Uterus (tissue), 4 donors: Measurements from ENCODE around the gene NT5M. TPM values are rescaled to one million over a fixed set of nuclear protein-coding genes. Genes with fewer than 3 reads are reported as not detected.

Experiments
- DNase-seq, 2 donors: peaks; one replicate each; pipeline ENCODE4 v3.0.0-alpha.2; 2019 to 2020
- H3K27ac ChIP-seq, 2 donors: fragments of 200-600 bp; sonication (generic); 1 replicate in 1 of 2; 2 replicates in 1 of 2; pipeline ENCODE4 v1.5.1; 2016 to 2018
- H3K27me3 ChIP-seq, 2 donors: fragments of 200-600 bp; sonication (generic); one replicate each; pipeline ENCODE4 v1.5.1; 2018 to 2019; ENCODE audit warnings: control low read depth in 1 of 2
- H3K36me3 ChIP-seq, 2 donors: fragments of 200-600 bp; sonication (generic); one replicate each; pipeline ENCODE4 v1.5.1; 2019; ENCODE audit warnings: control low read depth in 1 of 2
- H3K4me1 ChIP-seq, 2 donors: fragments of 200-600 bp; sonication (generic); one replicate each; pipeline ENCODE4 v1.5.1; 2018 to 2019; ENCODE audit warnings: control low read depth in 1 of 2
- H3K4me3 ChIP-seq, 2 donors: fragments of 200-600 bp; sonication (generic); 1 replicate in 1 of 2; 2 replicates in 1 of 2; pipeline ENCODE4 v1.5.1; 2018 to 2019; ENCODE audit warnings: mild to moderate bottlenecking in 1 of 2
- H3K9me3 ChIP-seq, 2 donors: fragments of 200-600 bp; sonication (generic); one replicate each; pipeline ENCODE4 v1.5.1; 2019; ENCODE audit warnings: control low read depth in 1 of 2
- POLR2A ChIP-seq, 2 donors: fragments of 450-650 bp; IDR thresholded peaks; one replicate each; pipeline ENCODE4 v1.6.1; 2016; ENCODE audit warnings: antibody characterized with exemption in 2 of 2, mild to moderate bottlenecking in 1 of 2, moderate library complexity in 1 of 2
- intact Hi-C: fragments of 100-400 bp; cut with DNase I; formaldehyde crosslinking; loops from one replicate; pipeline ENCODE4 v1.15.1; 2023; ENCODE audit warnings: low total_unique reads
- total RNA-seq, 4 donors: library from RNA; depleted of rRNA in 3 of 4; stranded (reverse); fragments of >200 nt in 3 of 4; gene quantifications; one replicate each; pipeline versions ENCODE4 v1.1.0 to v1.2.4, GENCODE V29; 2014 to 2023
- TF ChIP-seq, protein P1 (sequence below), 4 experiments: fragments of 200-600 bp in 2 of 4; fragments of 450-650 bp in 2 of 4; sonication (generic) in 2 of 4; IDR thresholded peaks; one replicate each; pipeline ENCODE4 v1.5.1; 2016 to 2019; ENCODE audit warnings: antibody characterized with exemption in 4 of 4, mild to moderate bottlenecking in 2 of 4, moderate library complexity in 1 of 4
- donor health status: DM: yes; HTN: yes; CAD: no.

NT5M gene
- total RNA-seq, 4 donors from 2014 or later = 0.26 to 7.8 (median 2.8) TPM

DNA sequence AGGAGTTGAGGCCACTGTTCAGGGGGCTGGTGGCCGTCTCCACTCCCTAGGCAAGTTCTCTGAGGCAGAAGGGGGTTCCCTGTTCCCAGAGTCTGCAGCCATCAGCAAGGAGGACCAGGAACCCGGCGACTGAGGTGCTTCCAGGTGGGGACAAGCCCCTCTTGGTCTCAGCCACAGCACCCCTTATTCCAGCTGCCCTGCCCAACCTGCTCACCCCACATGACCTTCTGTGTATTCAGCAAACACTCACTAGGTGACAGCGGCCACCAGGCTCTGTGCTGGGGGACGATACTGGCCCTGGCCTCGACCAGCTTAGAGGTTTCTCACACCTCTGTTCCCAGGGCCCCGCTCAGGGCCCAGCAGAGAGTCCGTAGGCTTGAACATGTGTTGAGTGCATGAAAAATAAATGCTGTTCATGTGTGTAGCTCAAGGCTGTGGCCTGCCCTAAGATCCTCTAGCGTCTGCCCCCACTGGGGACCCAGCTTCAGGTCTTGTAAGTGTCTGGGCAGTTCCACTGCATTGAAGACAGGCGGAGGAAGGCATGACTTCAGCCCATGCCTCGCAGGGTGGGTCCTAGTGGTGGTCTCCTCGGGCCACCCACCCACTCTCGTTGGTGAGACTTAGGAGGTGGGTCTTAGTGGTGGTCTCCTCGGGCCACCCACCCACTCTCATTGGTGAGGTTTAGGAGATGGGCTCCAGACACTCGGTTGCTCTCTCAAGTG lies 44.2 kb downstream of the NT5M start:
- H3K36me3 ChIP-seq = no peaks in the 10 kb centered on the region
- no peaks in the 10 kb centered on the region for H3K27me3 ChIP-seq
- intact Hi-C loops = no loop called here
- no peak overlapping the region for H3K4me3 ChIP-seq
- TF ChIP-seq POLR2A (IDR thresholded peaks at IDR 0.05) = no peak
- TF ChIP-seq, protein P1, sequence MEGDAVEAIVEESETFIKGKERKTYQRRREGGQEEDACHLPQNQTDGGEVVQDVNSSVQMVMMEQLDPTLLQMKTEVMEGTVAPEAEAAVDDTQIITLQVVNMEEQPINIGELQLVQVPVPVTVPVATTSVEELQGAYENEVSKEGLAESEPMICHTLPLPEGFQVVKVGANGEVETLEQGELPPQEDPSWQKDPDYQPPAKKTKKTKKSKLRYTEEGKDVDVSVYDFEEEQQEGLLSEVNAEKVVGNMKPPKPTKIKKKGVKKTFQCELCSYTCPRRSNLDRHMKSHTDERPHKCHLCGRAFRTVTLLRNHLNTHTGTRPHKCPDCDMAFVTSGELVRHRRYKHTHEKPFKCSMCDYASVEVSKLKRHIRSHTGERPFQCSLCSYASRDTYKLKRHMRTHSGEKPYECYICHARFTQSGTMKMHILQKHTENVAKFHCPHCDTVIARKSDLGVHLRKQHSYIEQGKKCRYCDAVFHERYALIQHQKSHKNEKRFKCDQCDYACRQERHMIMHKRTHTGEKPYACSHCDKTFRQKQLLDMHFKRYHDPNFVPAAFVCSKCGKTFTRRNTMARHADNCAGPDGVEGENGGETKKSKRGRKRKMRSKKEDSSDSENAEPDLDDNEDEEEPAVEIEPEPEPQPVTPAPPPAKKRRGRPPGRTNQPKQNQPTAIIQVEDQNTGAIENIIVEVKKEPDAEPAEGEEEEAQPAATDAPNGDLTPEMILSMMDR (IDR thresholded peaks at IDR 0.05) = no peak
- no peak for DNase-seq
- no peaks in the 10 kb centered on the region for H3K9me3 ChIP-seq
- H3K4me1 ChIP-seq = no peaks in the 10 kb centered on the region
- H3K27ac ChIP-seq = no peak overlapping the region

DNA sequence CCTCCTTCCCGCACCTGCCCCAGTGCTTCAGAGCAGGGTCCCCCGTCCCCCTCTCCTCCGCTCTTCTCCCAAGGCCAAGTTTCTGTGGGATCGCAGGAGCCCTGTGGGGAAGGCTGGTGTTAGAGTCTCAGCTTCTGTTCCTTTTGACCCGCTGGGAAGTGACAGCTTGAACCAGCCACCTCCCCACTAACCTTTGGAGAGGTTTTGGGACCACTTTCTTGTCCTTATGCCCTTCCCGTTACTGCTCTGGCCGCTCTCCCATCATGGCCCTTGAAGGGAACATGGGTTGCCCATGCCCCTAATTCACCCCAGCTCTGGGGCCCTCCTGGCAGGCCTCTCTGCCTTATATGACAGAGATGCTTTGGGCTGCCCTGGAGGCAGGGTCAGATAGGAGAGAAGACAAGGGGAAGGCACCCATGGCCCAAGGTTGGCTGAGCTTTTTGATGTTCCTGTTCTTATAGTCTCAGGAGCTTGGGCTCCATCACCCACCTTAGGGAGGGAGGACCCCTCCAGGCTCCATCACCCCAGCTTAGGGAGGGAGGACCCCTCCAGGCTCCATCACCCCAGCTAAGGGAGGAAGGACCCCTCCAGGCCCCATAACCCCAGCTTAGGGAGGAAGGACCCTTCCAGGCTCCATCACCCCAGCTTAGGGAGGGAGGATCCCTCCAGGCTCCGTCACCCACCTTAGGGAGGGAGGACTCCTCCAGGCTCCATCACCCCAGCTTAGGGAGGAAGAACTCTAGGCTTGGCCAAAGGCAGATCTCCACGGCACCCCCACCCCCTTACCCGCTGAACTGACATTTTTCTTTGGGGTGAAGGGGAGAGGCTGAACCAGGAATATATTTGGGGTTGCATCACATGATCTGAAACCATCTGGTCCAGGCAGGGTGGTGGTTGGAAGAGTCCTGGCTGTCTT lies 45.0 kb downstream of the NT5M start:
- Histone ChIP-seq H3K4me1 (no peaks in the 10 kb centered on the region), H3K36me3 (no peaks in the 10 kb centered on the region), H3K4me3 (no peak overlapping the region), H3K27ac (no peak overlapping the region), H3K27me3 (no peaks in the 10 kb centered on the region), H3K9me3 (no peaks in the 10 kb centered on the region)
- intact Hi-C loops = no loop called here
- no peak for DNase-seq
- no peak for TF ChIP-seq POLR2A (IDR thresholded peaks at IDR 0.05)
- TF ChIP-seq, protein P1 (IDR thresholded peaks at IDR 0.05) = no peak

DNA sequence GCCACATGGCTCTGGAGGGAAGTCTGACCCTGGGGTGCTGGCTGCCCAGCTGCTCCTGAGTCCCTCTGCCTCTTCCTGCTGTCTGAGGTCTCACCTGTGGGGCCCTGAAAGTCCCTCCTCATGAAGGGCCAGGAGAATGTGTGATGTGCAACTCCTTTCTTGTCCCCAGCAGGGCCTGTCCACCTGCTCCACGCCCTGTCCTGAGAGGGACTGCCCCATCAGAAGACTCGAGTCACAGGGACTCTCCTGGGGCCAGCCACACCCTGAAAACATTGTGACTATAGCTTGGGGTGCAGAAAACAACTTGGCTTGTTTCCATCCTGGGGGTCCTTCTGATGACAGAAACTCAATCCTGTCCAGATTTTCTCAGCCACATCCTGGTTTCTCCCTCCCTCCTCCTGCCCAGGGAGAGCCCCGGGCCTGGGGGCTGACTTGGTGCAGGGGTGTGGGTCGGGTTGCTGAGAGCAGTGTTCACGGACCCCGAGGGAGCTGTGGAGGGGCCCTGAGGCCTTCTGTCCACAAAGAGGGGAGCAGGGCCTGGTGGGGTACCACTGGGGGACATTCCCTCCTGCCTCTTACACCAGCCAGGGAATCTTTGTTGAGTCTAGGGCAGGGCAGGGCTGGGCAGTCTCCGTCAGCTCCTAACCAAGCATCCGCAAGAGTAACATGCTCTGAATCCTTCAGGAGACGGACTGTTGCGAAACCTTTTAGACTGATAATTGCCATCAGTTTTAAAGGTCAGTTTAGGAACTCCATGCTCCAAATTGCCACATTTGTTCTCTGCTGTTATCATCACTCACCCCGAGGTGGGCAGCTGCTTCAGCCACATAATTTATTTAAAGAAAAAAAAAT lies 45.9 kb downstream of the NT5M start:
- Histone ChIP-seq H3K36me3 (no peaks in the 10 kb centered on the region), H3K27ac (no peak overlapping the region), H3K4me1 (no peaks in the 10 kb centered on the region), H3K4me3 (no peak overlapping the region), H3K9me3 (no peaks in the 10 kb centered on the region), H3K27me3 (no peaks in the 10 kb centered on the region)
- DNase-seq = no peak
- TF ChIP-seq POLR2A (IDR thresholded peaks at IDR 0.05) = no peak
- TF ChIP-seq, protein P1 (IDR thresholded peaks at IDR 0.05) = no peak
- intact Hi-C loops = no loop called here

DNA sequence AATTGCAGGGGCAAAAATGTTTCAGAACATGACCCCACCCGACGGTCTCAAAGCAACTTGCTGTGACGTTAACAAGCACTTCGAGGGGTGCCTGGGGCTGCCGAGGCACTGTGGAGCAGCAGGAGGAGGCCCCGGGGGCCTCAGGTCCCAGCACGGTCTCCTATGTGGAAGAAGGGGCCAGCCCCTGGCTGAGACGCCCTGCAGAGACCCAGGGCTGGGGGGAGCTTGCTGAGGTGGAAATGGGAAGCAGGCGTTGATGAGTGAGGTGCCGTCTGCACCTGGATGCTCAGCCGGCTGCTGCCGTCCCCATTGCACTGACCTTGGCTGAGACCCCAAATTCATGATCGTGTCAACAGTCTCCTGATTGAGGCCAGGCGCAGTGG lies 46.5 kb downstream of the NT5M start:
- H3K4me3 ChIP-seq = no peak overlapping the region
- intact Hi-C loops = no loop called here
- no peaks in the 10 kb centered on the region for H3K36me3 ChIP-seq
- no peak overlapping the region for H3K27ac ChIP-seq
- TF ChIP-seq, protein P1 (IDR thresholded peaks at IDR 0.05) = no peak
- TF ChIP-seq POLR2A (IDR thresholded peaks at IDR 0.05) = no peak
- H3K4me1 ChIP-seq = no peaks in the 10 kb centered on the region
- no peaks in the 10 kb centered on the region for H3K9me3 ChIP-seq
- no peaks in the 10 kb centered on the region for H3K27me3 ChIP-seq
- no peak for DNase-seq
